GM18951 (cell line): ENCODE measurements around the gene SLC19A1.

Experiments used
- POLR2A ChIP-seq: IDR thresholded peaks from 4 replicates; pipeline ENCODE4 v1.6.1; 2011; ENCODE audit warnings: mild to moderate bottlenecking; ENCODE audit not compliant: insufficient read length, insufficient read depth; ENCODE audit errors: extremely low read depth
- in situ Hi-C: fragments of 300-500 bp; cut with MboI; formaldehyde crosslinking; loops from one replicate; pipeline ENCODE4 v1.12.0; 2022; ENCODE audit warnings: low sequenced_read_pairs, mixed read lengths, inconsistent platforms; ENCODE audit not compliant: unreplicated experiment

SLC19A1 gene

DNA sequence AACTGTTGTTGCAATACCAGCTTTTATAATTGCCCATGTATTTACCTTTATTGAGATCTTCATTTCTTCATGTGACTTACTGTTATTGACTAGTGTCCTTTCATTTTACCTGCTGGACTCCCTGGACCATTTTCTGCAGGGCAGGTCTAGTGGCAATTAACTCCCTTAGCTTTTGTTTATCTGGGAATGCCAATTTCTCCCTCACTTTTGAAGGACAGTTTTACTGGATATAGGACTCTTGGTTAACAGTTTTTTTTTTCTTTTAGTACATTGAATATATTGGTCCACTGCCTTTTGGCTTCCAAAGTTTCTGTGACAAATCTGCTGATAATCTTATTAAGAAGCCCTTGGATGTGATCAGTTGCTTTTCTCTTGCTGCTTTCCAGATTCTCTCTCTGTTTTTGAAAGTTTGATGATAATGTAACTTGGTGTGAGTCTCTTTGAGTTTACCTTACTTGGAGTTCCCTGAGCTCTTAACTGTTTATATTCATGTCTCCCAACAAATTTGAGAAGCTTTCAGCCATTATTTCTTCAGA lies 80.4 kb downstream of the SLC19A1 start:
- TF ChIP-seq POLR2A, result no peak
- in situ Hi-C loops, result no loop called here

DNA sequence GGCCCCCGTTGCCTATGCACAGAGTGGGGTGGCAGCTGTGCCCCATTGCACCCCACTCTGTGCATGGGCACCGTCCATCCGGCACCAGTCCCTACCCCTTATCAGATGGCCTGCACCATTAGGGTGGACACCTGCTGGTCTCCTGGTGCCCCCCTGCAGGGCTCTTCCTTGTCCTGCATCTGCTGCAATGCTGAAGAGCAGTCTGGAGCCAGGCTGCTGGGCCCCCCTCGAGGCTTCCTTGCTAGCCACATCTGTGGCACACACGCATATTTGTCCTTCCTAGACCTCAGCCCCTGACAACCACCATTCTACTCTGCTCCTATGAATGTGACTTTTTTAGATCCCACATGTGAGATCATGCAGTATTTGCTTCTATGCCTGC lies 80.9 kb downstream of the SLC19A1 start:
- TF ChIP-seq POLR2A, result no peak
- in situ Hi-C loops, result no loop called here

DNA sequence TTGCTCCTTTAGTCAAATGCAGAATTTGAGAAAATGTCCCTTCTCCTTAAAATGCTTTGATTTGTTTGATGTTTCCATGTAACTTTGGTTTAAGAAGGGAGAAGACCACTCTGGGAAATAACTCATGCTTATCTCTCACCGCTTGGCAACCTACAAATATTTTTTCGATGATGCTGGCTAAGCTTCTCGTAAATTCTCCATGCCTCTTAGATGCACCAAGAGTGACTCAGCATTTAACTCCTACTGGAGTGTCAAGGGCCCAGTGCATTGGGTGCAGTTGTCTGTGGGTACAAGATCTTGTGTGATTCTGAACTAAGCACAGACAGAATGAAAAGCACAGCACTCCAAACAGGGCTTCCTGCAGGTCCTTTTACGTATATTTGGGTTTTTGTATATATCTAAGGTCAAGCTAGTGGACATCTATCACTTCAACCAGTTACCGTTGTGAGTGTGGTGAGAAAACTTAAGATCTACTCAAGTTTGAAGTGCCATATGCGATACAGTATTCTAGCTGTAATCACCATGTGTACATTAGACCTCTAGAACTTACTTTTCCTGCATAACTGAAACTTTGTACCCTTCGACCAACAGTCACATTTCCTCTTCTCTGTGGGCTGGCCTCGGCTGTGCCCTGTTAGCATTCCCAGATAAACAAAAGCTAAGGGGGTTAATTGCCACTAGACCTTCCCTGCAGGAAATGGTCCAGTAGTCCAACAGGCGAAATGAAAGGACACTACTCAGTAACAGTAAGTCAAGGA lies 81.5 kb downstream of the SLC19A1 start:
- TF ChIP-seq POLR2A, result no peak
- in situ Hi-C loops, result no loop called here

DNA sequence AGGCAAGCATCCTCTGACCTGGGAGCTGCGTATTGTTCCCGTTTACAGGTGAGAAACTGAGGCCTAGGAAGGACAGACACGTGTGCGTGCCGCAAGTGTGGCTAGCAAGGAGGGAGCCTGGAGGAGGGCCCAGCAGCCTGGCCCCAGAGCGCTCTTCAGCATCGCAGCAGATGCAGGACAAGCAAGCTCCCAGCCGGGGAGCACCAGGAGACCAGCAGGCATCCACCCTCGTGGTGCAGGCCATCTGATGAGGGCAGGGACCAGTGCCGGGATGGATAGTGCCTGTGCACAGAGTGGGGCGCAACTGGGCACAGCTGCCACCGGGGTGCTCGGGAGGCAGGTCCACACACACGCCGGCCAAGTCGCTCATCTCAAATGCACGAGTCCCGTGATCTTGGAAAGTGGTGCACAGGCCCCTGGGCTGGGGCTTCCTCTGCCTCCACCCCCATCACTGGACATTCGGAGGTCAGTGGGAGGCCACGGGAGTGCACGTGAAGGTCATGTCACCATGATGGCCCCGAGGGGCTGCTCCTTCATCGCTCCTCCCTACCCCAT lies 82.2 kb downstream of the SLC19A1 start:
- in situ Hi-C loops, result no loop called here
- no peak for TF ChIP-seq POLR2A

DNA sequence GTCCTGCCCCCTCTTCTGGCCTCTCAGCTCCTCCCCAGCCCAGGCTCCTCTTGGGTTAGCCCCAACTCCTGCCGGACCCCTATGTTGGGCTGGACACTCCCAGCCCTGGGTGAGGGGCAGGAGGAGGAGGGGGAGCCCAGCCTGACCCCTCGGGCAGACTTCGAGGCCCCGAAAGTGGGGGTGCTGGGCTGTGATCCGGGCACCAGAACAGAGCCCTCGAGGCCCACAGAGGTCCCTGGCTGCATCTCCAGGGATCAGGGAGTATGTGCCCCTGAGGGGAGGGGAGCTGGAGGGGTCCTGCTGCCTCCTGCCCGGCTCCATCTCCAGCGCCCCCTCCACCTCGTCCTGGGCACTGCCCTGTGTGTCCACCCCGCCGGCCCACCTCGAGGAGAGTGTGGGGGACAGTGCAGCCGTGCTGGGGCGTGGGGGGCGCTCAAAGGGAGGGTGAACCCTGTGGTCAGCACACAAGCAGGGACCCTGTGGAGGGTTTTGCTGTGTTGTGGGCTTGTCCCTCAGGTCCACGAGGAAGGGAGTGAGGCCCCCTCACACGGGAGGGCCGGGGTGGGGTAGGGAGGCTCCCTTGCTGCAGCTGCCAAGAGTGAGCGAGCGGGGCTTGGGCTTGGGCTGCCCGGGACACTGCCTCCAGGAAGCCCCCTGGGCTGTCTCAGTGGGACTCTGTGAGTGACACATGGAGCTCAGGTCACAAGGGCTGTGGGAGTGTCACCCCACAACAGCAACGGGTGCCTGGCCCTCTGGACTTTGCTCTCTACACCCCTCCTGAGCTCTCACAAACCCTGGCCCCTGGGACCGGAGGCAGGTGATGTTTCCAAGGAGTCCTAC lies 82.8 kb downstream of the SLC19A1 start:
- in situ Hi-C loops, result no loop called here
- TF ChIP-seq POLR2A, result no peak

DNA sequence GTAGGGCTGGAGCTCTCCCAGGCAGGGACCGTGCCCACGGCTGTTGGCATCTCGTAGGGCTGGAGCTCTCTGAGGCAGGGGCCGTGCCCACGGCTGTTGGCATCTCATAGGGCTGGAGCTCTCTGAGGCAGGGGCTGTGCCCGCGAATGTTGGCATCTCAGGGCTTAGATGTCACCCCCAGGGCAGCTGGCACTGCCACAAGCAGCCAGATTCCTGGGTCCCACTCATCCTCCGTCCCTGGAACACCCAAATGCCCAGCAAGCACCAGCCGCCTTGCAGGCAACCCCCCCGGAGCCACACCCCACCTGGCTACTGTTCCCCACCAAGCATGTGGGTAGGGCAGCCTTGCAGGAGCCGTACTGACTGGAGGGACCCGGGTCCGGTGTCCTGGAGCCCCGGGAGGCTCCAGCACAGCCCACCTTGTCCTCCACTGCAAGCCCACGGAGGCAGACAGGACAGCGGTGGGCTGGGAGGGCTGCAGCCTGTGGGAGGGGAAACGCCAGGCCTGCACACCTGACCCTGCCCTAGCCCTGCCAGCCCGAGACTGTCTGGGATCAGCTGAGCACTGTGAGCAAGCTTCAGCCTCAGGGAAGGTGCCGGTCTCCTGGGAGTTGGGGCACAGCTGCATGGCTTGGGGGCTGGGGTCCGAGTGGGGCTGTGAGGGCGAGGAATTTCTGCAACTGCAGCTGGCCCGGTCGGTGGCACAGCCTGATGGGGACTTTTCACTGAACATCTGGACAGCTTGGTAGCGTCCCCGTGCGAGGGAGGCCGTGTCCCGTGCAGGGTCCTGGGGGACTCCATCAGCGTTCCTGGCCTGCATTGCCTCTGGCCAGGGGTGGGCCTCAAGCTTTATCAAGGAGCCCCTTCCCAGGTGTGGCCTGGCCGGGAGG lies 83.7 kb downstream of the SLC19A1 start:
- no peak for TF ChIP-seq POLR2A
- in situ Hi-C loops, result no loop called here

DNA sequence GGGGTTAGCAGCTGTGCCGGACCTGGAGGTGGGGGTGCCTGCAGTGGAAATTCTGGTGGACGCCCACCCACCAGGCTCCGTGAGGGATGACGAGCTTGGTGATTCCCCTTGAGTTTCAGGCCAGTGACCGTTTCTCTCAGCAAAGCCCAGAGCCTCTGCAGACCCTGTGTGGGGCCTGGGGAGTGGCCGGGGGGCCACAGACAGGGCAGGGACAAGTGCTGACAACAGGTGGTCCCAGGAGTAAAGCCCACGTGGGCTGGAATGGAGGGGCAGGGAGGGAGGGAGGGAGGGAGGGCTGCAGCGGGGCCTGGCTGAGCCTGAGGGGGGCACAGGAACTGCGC lies 84.4 kb downstream of the SLC19A1 start:
- in situ Hi-C loops, result no loop called here
- TF ChIP-seq POLR2A, result no peak

DNA sequence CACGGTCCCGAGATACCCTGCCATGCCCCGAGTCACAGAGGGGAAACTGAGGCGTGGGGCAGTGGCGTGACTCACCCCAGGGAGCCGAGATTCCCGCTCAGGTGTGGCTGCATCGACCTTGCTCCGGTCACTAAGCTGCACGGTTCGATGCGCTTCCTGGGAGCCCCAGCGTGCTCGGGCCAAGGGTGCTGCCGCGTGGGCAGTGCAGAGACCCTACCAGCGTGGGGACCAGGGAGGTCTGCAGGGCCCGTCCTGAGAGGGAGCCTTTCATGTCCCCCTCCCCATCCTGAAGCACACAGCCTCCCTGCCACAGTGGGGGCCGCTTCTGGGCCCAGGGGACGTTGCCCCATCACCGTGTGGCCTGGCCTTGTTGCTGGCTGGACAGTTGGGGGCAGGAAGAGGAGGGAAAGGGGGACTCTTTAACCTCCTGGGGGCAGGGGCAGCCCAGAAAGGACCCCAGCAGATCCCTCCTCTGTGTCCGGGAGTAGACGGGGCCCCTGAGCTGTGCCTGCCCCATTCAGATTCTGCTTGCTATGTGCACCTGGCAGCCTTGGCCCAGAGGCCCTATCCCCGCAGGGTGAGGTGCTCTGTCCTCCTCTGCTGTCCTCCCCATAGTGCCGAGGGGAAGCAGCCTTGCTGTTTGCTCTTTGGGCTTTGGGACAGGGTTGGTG lies 84.9 kb downstream of the SLC19A1 start:
- TF ChIP-seq POLR2A, result no peak
- in situ Hi-C loops, result no loop called here

DNA sequence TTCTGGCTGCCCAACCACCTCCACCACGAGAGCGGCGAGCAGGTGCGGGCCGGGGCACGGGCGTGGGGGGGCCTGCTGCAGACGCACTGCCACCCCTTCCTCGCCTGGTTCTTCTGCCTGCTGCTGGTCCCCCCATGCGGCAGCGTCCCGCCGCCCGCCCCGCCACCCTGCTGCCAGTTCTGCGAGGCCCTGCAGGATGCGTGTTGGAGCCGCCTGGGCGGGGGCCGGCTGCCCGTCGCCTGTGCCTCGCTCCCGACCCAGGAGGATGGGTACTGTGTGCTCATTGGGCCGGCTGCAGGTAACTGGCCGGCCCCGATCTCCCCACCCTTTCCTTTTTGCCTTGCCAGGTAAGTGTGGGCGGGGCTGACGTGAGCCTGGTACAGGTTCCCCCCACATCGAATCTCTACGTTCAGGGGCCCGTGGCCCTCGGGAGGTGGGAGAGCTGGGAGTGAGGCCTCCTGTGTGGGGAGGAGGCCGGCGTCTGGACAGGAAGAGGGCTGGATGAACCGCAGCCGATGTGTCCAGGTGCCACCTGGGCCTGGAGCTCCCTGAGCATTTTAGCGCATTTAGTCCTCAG lies 85.6 kb downstream of the SLC19A1 start:
- TF ChIP-seq POLR2A, result no peak
- in situ Hi-C loops, result no loop called here

DNA sequence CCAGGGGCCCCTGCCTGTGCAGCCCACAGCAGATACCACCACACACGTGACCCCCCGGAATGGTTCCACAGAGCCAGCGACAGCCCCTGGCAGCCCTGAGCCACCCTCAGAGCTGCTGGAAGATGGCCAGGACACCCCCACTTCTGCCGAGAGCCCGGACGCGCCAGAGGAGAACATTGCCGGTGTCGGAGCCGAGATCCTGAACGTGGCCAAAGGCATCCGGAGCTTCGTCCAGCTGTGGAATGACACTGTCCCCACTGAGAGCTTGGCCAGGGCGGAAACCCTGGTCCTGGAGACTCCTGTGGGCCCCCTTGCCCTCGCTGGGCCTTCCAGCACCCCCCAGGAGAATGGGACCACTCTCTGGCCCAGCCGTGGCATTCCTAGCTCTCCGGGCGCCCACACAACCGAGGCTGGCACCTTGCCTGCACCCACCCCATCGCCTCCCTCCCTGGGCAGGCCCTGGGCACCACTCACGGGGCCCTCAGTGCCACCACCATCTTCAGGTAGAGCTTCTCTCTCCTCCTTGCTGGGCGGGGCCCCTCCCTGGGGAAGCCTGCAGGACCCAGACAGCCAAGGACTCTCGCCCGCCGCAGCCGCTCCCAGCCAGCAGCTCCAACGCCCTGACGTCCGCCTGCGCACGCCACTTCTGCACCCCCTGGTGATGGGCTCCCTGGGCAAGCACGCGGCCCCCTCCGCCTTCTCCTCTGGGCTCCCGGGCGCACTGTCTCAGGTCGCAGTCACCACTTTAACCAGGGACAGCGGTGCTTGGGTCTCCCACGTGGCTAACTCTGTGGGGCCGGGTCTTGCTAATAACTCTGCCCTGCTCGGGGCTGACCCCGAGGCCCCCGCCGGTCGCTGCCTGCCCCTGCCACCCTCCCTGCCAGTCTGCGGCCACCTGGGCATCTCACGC lies 86.3 kb downstream of the SLC19A1 start:
- TF ChIP-seq POLR2A, result no peak
- in situ Hi-C loops, result no loop called here
